Right lobe of liver (tissue), 6 donors: Measurements from ENCODE around the gene SERINC5. TPM values are rescaled to one million over a fixed set of nuclear protein-coding genes. Genes with fewer than 3 reads are reported as not detected.
"Not testable (repeated sequence)": the region's sequence is repeated elsewhere in the genome, so short reads cannot be mapped to it uniquely, and the experiment has no call there.

Experiments
- ATAC-seq, 4 donors: fragments of 200-7000 bp; cut with Tn5 transposase; one replicate each; pipeline ENCODE4 v1.9.1; 2020; ENCODE audit warnings: mild to moderate bottlenecking in 4 of 4, moderate library complexity in 4 of 4
- DNase-seq, 3 donors: peaks; one replicate each; pipeline ENCODE4 v3.0.0-alpha.2; 2020
- H3K27ac ChIP-seq, 3 donors: fragments of 200-600 bp; one replicate each; pipeline ENCODE4 v1.8.0; 2022
- H3K27me3 ChIP-seq, 2 donors: fragments of 200-600 bp; one replicate each; pipeline ENCODE4 v1.8.0; 2022
- H3K36me3 ChIP-seq, 4 donors: fragments of 200-600 bp; sonication (generic) in 1 of 4; one replicate each; pipeline versions ENCODE4 v1.5.1 to v1.8.0; 2017 to 2022; ENCODE audit warnings: control low read depth in 1 of 4
- H3K4me1 ChIP-seq, 4 donors: fragments of 200-600 bp; sonication (generic) in 1 of 4; one replicate each; pipeline versions ENCODE4 v1.5.1 to v1.8.0; 2017 to 2022; ENCODE audit warnings: control low read depth in 1 of 4
- H3K4me3 ChIP-seq, 3 donors: fragments of 200-600 bp; one replicate each; pipeline ENCODE4 v1.8.0; 2022
- H3K9me3 ChIP-seq, 4 donors: fragments of 200-600 bp; sonication (generic) in 1 of 4; one replicate each; pipeline versions ENCODE4 v1.5.1 to v1.8.0; 2017 to 2022; ENCODE audit warnings: control low read depth in 1 of 4
- POLR2A ChIP-seq: fragments of 450-650 bp; IDR thresholded peaks from one replicate; pipeline ENCODE4 v1.6.1; 2017; ENCODE audit warnings: antibody characterized with exemption, mild to moderate bottlenecking
- WGBS: methylation state at CpG from one replicate; pipeline ENCODE4 v1.1.6; 2018; ENCODE audit warnings: low coverage, low lambda C conversion rate; ENCODE audit not compliant: insufficient coverage; ENCODE audit errors: missing lambda C conversion rate; 5-methylcytosine and 5-hydroxymethylcytosine counted together
- intact Hi-C, 2 donors: fragments of 100-400 bp; cut with DNase I; formaldehyde crosslinking; loops; one replicate each; pipeline versions ENCODE4 v1.11.2 to v1.14.1; 2022
- total RNA-seq, 6 experiments: library from RNA; depleted of rRNA in 2 of 6; stranded (reverse); fragments of >200 nt in 2 of 6; fragmentation: NEBNext Ultra II Directional in 3 of 6; extraction: Animal tissue kit (Norgen Biotek cat#: 25700) in 3 of 6; gene quantifications; one replicate each; pipeline versions ENCODE4 v1.1.0 to v1.2.4, GENCODE V29; 2016 to 2023
- TF ChIP-seq, protein P1 (sequence below), 4 donors: fragments of 200-600 bp in 3 of 4; fragments of 450-650 bp in 1 of 4; IDR thresholded peaks; one replicate each; pipeline versions ENCODE4 v1.5.1 to v1.8.0; 2016 to 2022; ENCODE audit warnings: antibody characterized with exemption in 4 of 4, mild to moderate bottlenecking in 2 of 4
- donor health status: DM: no; HTN: yes; CAD: no.
- donor health status: DM: no; HTN: no; CAD: no.
- donor health status: DM: no; HTN: no; CAD: no.
- donor health status: DM: no; HTN: yes; CAD: no.
- donor health status: DM: no; HTN: yes; CAD: no.

SERINC5 gene
- total RNA-seq, 6 experiments from 2014 or later: 30.1 to 82.1 (median 57.9) TPM

DNA sequence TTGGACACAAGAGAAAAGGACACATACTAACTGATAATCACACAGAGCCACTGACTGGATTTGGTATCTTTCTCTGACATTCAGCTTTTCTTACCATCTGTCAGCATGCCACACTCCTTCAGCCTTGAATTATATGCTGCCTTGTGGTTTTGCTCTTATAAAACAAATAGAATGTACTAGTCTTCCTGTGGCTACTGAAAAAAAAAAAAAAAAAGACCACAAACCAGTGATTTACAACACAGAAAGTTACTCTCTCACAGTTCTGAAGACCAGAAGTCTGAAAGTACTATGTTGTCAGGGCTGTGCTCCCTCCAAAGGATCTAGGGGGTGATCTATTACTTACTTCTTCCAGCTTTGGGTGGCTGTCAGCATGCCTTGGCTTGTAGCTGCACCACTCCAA, 138.4 kb downstream of the SERINC5 start:
- Histone ChIP-seq H3K4me1 (no peaks in the 10 kb centered on the region), H3K9me3 (no peaks in the 10 kb centered on the region), H3K27ac (no peak overlapping the region), H3K36me3 (no peaks in the 10 kb centered on the region), H3K4me3 (no peak overlapping the region), H3K27me3 (no peaks in the 10 kb centered on the region)
- TF ChIP-seq POLR2A: no peak
- TF ChIP-seq, protein P1, sequence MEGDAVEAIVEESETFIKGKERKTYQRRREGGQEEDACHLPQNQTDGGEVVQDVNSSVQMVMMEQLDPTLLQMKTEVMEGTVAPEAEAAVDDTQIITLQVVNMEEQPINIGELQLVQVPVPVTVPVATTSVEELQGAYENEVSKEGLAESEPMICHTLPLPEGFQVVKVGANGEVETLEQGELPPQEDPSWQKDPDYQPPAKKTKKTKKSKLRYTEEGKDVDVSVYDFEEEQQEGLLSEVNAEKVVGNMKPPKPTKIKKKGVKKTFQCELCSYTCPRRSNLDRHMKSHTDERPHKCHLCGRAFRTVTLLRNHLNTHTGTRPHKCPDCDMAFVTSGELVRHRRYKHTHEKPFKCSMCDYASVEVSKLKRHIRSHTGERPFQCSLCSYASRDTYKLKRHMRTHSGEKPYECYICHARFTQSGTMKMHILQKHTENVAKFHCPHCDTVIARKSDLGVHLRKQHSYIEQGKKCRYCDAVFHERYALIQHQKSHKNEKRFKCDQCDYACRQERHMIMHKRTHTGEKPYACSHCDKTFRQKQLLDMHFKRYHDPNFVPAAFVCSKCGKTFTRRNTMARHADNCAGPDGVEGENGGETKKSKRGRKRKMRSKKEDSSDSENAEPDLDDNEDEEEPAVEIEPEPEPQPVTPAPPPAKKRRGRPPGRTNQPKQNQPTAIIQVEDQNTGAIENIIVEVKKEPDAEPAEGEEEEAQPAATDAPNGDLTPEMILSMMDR (IDR thresholded peaks at IDR 0.05): no peak
- DNase-seq (no peak), ATAC-seq (no peak)
- intact Hi-C loops: no loop called here

DNA sequence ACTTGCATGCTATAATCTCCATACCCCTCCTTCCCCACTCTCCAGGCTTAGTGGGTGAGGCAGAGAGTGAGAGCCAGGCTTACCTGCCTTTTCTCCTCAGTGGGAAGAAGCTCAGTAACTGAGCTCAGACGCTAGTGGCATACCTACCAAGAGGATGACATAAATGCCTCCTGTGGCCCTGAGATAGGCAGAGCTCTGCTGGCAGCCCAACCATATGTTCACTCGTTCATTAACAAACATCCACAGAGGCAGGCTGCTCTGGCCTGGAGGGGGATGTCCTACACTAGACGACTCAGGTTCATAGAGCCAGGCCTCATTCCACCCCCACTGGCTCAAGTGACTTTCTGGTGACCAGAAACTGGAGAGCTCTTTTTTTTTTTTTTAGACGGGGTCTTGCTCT, 139.4 kb downstream of the SERINC5 start:
- Histone ChIP-seq H3K36me3 (no peaks in the 10 kb centered on the region), H3K27ac (no peak overlapping the region), H3K27me3 (no peaks in the 10 kb centered on the region), H3K4me3 (no peak overlapping the region), H3K4me1 (no peaks in the 10 kb centered on the region), H3K9me3 (no peaks in the 10 kb centered on the region)
- no peak for DNase-seq
- ATAC-seq: no peak
- intact Hi-C loops: no loop called here
- TF ChIP-seq POLR2A: no peak
- TF ChIP-seq, protein P1 (IDR thresholded peaks at IDR 0.05): no peak
- 68% methylated on average over 2 of the region's 4 CpGs for WGBS

DNA sequence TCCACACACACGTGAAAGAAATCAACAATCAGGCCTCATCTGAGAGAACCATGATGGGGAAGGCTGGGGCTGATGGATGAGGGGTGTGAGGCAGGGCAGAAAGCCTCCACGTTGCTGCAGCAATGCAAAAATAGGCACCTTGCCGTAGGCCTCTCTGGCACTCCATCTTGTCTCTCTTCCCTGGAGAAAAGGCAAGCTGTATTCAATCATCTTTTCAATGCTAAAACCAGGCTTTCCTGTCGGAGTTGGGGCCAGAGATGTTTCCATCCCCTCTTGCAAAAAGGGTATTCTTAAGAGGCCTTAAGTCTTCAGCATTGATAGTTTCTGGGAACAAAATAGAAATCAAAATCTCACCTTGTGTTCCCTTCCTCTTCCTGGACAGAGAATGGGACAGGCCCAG, 139.8 kb downstream of the SERINC5 start:
- ATAC-seq: no peak
- no peaks in the 10 kb centered on the region for H3K27me3 ChIP-seq
- no peaks in the 10 kb centered on the region for H3K36me3 ChIP-seq
- no peak overlapping the region for H3K4me3 ChIP-seq
- no peak overlapping the region for H3K27ac ChIP-seq
- DNase-seq: no peak
- H3K4me1 ChIP-seq: no peaks in the 10 kb centered on the region
- H3K9me3 ChIP-seq: no peaks in the 10 kb centered on the region
- TF ChIP-seq, protein P1 (IDR thresholded peaks at IDR 0.05): no peak
- no peak for TF ChIP-seq POLR2A
- intact Hi-C loops: no loop called here
- WGBS: 94% methylated on average over 3 of the region's 4 CpGs

DNA sequence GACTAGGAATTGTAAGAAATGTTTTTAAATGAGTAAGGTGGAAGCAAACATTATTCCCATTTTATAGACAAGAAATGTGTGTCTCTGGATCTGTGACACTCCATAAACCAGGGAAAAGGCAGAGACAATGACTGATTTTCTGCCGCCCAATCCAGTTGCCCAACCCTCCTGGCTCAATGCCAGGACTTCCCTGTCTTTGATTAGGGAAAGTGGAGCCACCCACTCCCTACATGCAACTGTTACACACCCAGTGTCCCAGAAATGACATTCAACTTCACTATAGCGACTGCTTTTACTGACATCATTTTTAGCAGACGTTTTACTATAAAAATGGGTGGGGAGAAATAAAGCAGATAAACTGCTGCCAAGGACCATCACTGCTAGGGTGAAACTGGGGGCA, 141.0 kb downstream of the SERINC5 start:
- no peak overlapping the region for H3K4me3 ChIP-seq
- H3K4me1 ChIP-seq: no peaks in the 10 kb centered on the region
- intact Hi-C loops: no loop called here
- ATAC-seq (no peak), DNase-seq (no peak)
- no peaks in the 10 kb centered on the region for H3K9me3 ChIP-seq
- 82% methylated on average over 3 of the region's 3 CpGs for WGBS
- H3K36me3 ChIP-seq: no peaks in the 10 kb centered on the region
- no peaks in the 10 kb centered on the region for H3K27me3 ChIP-seq
- no peak overlapping the region for H3K27ac ChIP-seq
- TF ChIP-seq, protein P1 (IDR thresholded peaks at IDR 0.05): no peak
- no peak for TF ChIP-seq POLR2A

DNA sequence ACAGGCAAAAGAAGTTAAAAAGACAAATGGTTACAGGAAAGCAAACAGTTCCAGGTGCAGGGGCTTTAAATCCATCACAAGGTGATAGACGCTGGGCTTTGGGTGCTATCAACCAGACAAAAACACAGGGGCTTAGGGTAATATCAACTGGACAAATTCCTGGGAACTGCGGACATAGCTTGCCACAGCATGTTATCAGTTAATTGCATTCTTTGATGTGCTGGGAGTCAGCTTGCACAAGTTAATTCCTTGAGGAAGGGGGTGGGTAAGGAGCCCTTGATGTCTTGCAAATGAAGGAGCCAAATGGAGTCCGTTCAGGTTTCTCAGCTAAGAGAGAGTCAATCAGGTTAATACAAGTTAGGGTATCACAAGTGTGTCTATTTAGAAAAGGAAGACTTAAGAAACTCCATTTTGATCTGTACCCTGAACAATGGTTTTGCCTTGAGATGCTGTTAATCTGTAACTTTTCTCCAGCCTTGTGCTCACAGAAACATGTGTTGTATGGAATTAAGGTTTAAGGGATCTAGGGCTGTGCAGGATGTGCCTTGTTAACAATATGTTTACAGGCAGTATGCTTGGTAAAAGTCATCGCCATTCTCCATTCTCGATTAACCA, 144.4 kb downstream of the SERINC5 start:
- H3K27me3 ChIP-seq, H3K27ac ChIP-seq, H3K4me1 ChIP-seq, H3K36me3 ChIP-seq, H3K4me3 ChIP-seq, DNase-seq, H3K9me3 ChIP-seq, intact Hi-C loops, ATAC-seq: not testable (repeated sequence)
- 66% methylated on average over 5 of the region's 5 CpGs for WGBS
